HCT116 (cell line): ENCODE measurements around the gene IRF2. TPM values are rescaled to one million over a fixed set of nuclear protein-coding genes. Genes with fewer than 3 reads are reported as not detected.

Experiments used
- ATAC-seq: fragments of 200-7000 bp; cut with Tn5 transposase; 2 replicates; pipeline ENCODE4 v1.9.1; 2020; ENCODE audit warnings: mild to moderate bottlenecking, moderate library complexity
- BruUV-seq: library from RNA; stranded (reverse); fragments of 400-500 nt; replicated peaks from 2 replicates; lab custom pipeline; 2021; lab: Mats Ljungman, UMichigan
- CTCF ChIA-PET: fragments of 300-600 bp; sonication (Branson Sonifier 250); formaldehyde crosslinking; loops from one replicate; lab custom pipeline; 2021; ENCODE audit warnings: antibody characterized with exemption; lab: Charles Lee
- POLR2A ChIA-PET: fragments of 300-600, 350-600 bp; sonication (Branson Sonifier 250); formaldehyde crosslinking; loops from one replicate; lab custom pipeline; 2021; ENCODE audit warnings: antibody characterized with exemption; lab: Charles Lee
- RAD21 ChIA-PET, 2 experiments: fragments of 300-600 bp; sonication (Branson Sonifier 250); formaldehyde crosslinking; loops; one replicate each; lab custom pipeline; 2023; ENCODE audit warnings: low total read pairs in 2 of 2; ENCODE audit not compliant: uncharacterized antibody in 2 of 2, unreplicated experiment in 2 of 2, low non-redundant PET in 1 of 2; lab: Charles Lee
- DNase-seq: peaks from one replicate; pipeline ENCODE4 v3.0.0-alpha.2; 2010; ENCODE audit warnings: low read depth, low spot score
- H2AFZ ChIP-seq: fragments of 200-600 bp; shearing (Covaris generic), sonication (generic); 2 replicates; pipeline ENCODE4 v1.6.1; 2017; ENCODE audit warnings: low read depth, mixed run types, mixed read lengths, antibody characterized with exemption, low read length; ENCODE audit not compliant: poor library complexity, severe bottlenecking
- H3K27ac ChIP-seq: 2 replicates; pipeline ENCODE4 v1.5.1; 2012; ENCODE audit warnings: low read depth, low read length
- H3K27me3 ChIP-seq: fragments of 200-600 bp; sonication (generic); 2 replicates; pipeline ENCODE4 v1.6.1; 2016; ENCODE audit warnings: mixed run types, low read length, mixed read lengths; ENCODE audit not compliant: insufficient read depth
- H3K36me3 ChIP-seq, 2 experiments: fragments of 200-500 bp in 1 of 2; fragments of 200-600 bp in 1 of 2; sonication (Bioruptor generic) in 1 of 2; sonication (generic) in 1 of 2; 2 replicates each; pipeline versions ENCODE4 v1.5.1 to v1.6.1; 2014 to 2016; ENCODE audit warnings: low read length in 2 of 2, inconsistent platforms in 1 of 2, mixed read lengths in 1 of 2, mixed run types in 1 of 2; ENCODE audit not compliant: insufficient read depth in 2 of 2, control insufficient read depth in 1 of 2
- H3K4me1 ChIP-seq, 2 experiments: fragments of 200-600 bp in 1 of 2; sonication (generic) in 1 of 2; 2 replicates each; pipeline versions ENCODE4 v1.5.1 to v1.6.1; 2012 to 2017; ENCODE audit warnings: low read length in 2 of 2, inconsistent platforms in 1 of 2, mild to moderate bottlenecking in 1 of 2, mixed read lengths in 1 of 2, mixed run types in 1 of 2, moderate library complexity in 1 of 2; ENCODE audit not compliant: insufficient read depth in 2 of 2, control insufficient read depth in 1 of 2
- H3K4me2 ChIP-seq: fragments of 200-600 bp; sonication (generic); 2 replicates; pipeline ENCODE4 v1.6.1; 2017; ENCODE audit warnings: mixed run types, low read length, mixed read lengths
- H3K4me3 ChIP-seq, 2 experiments: fragments of 200-600 bp in 1 of 2; sonication (generic) in 1 of 2; replicated peaks in 1 of 2; 2 replicates each; pipeline ENCODE4 v1.5.1; 2011 to 2016; ENCODE audit warnings: low read length in 2 of 2, control low read depth in 1 of 2, low read depth in 1 of 2, mild to moderate bottlenecking in 1 of 2, mixed read lengths in 1 of 2, mixed run types in 1 of 2
- H3K79me2 ChIP-seq: fragments of 200-600 bp; sonication (generic); 2 replicates; pipeline ENCODE4 v1.6.1; 2017; ENCODE audit warnings: mild to moderate bottlenecking, mixed run types, low read length, moderate library complexity, mixed read lengths; ENCODE audit not compliant: insufficient read depth
- H3K9ac ChIP-seq: fragments of 200-600 bp; sonication (generic); 2 replicates; pipeline ENCODE4 v1.6.1; 2016; ENCODE audit warnings: low read length, mixed read lengths
- H3K9me2 ChIP-seq: fragments of 200-600 bp; sonication (generic), shearing (Covaris generic); 2 replicates; pipeline ENCODE4 v1.6.1; 2017; ENCODE audit warnings: mixed run types, mild to moderate bottlenecking, moderate library complexity; ENCODE audit not compliant: insufficient read depth
- H3K9me3 ChIP-seq, 2 experiments: fragments of 200-500 bp in 1 of 2; fragments of 200-600 bp in 1 of 2; sonication (Bioruptor generic) in 1 of 2; sonication (generic) in 1 of 2; 2 replicates each; pipeline ENCODE4 v1.6.1; 2014 to 2017; ENCODE audit warnings: low read length in 2 of 2, mixed read lengths in 2 of 2, inconsistent platforms in 1 of 2, low read depth in 1 of 2, mild to moderate bottlenecking in 1 of 2, mixed run types in 1 of 2, moderate library complexity in 1 of 2; ENCODE audit not compliant: control insufficient read depth in 1 of 2, insufficient read depth in 1 of 2
- H4K20me1 ChIP-seq: fragments of 200-600 bp; sonication (generic), shearing (Covaris generic); 2 replicates; pipeline ENCODE4 v1.6.1; 2017; ENCODE audit warnings: mixed run types, mild to moderate bottlenecking, moderate library complexity; ENCODE audit not compliant: insufficient read depth
- EGR1 ChIP-seq: IDR thresholded peaks from 2 replicates; pipeline ENCODE4 v1.6.1; 2012; ENCODE audit warnings: low read depth
- ELF1 ChIP-seq: IDR thresholded peaks from 2 replicates; pipeline ENCODE4 v1.6.1; 2012; ENCODE audit warnings: low read depth, borderline replicate concordance
- EZH2 ChIP-seq: fragments of 200-600 bp; sonication (generic); IDR thresholded peaks from 2 replicates; pipeline ENCODE4 v1.6.1; 2017; ENCODE audit warnings: antibody characterized with exemption, mixed run types
- POLR2A ChIP-seq: IDR thresholded peaks from 2 replicates; pipeline ENCODE4 v1.7.0; 2011; ENCODE audit warnings: borderline replicate concordance; ENCODE audit not compliant: insufficient read depth, insufficient read length; ENCODE audit errors: extremely low read depth
- POLR2AphosphoS5 ChIP-seq: IDR thresholded peaks from 2 replicates; pipeline ENCODE4 v1.6.1; 2011; ENCODE audit warnings: mild to moderate bottlenecking, low read depth, low read length, moderate library complexity
- RAD21 ChIP-seq: IDR thresholded peaks from 2 replicates; pipeline ENCODE4 v1.6.1; 2012; ENCODE audit warnings: low read depth, mild to moderate bottlenecking
- SP1 ChIP-seq: IDR thresholded peaks from 2 replicates; pipeline ENCODE4 v1.6.1; 2012; ENCODE audit warnings: low read depth
- SRF ChIP-seq: IDR thresholded peaks from 2 replicates; pipeline ENCODE4 v1.6.1; 2012; ENCODE audit warnings: low read depth
- TCF7L2 ChIP-seq: IDR thresholded peaks from 2 replicates; pipeline ENCODE4 v1.7.0; 2011; ENCODE audit warnings: borderline replicate concordance, inconsistent platforms; ENCODE audit not compliant: insufficient read depth, insufficient read length; ENCODE audit errors: extremely low read depth
- ZNF274 ChIP-seq: fragments of 200-500 bp; sonication (Bioruptor generic); IDR thresholded peaks from 2 replicates; pipeline ENCODE4 v1.6.1; 2014; ENCODE audit warnings: mild to moderate bottlenecking, low read depth, low read length, inconsistent platforms
- intact Hi-C: fragments of 100-400 bp; cut with micrococcal nuclease; formaldehyde crosslinking; loops from 2 replicates; pipeline ENCODE4 v1.10.0; 2022
- total RNA-seq: library from RNA; stranded (reverse); gene quantifications from one replicate; pipeline ENCODE4 v1.2.1, GENCODE V29; 2021; ENCODE audit not compliant: unreplicated experiment
- TF ChIP-seq, protein P1 (sequence below): IDR thresholded peaks from 2 replicates; pipeline ENCODE4 v1.6.1; 2012
- TF ChIP-seq, protein P2 (sequence below): IDR thresholded peaks from 2 replicates; pipeline ENCODE4 v1.6.1; 2011; ENCODE audit warnings: mild to moderate bottlenecking, low read length, moderate library complexity; ENCODE audit not compliant: insufficient replicate concordance; ENCODE audit errors: extremely low read depth

IRF2 gene
- total RNA-seq, 1 experiment from 2014 or later, result 10.6 TPM

DNA sequence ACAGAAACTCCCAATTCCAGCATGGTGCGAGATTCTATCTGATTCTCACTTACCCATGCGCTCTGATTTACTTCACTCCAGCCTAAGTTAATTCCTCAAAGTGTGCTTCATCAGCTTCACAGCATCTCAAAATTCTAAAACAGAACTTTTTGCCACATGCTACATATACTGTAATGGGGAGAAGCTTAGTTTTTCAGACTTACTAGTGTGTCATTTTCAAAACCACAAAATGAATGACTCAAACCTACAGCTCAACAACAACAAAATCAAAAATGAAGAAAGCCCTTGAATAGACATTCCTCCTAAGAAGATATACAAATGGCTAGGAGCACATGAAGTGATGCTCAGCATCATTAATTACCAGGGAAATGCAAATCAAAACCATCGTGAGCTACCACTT, 14.9 kb downstream of the IRF2 start:
- H2AFZ ChIP-seq, result no peak overlapping the region
- ATAC-seq, result no peak
- no peak overlapping the region for H3K9ac ChIP-seq
- H3K36me3 ChIP-seq, result no peaks in the 10 kb centered on the region
- H3K9me2 ChIP-seq, result no peaks in the 10 kb centered on the region
- ChIA-PET CTCF (no interaction called here), POLR2A (no interaction called here), RAD21 (no interaction called here)
- H4K20me1 ChIP-seq, result no peaks in the 10 kb centered on the region
- no peaks in the 10 kb centered on the region for H3K27me3 ChIP-seq
- H3K27ac ChIP-seq, result no peak overlapping the region
- BruUV-seq, result no TSS peak
- H3K79me2 ChIP-seq, result no peaks in the 10 kb centered on the region
- no peak for TF ChIP-seq SRF
- TF ChIP-seq POLR2AphosphoS5, result no peak
- TF ChIP-seq EGR1, result no peak
- TF ChIP-seq ZNF274, result no peak
- no peak for TF ChIP-seq RAD21
- no peak for TF ChIP-seq TCF7L2
- no peaks in the 10 kb centered on the region for H3K9me3 ChIP-seq
- no peak for DNase-seq
- no peaks in the 10 kb centered on the region for H3K4me1 ChIP-seq
- intact Hi-C loops, result no loop called here
- H3K4me2 ChIP-seq, result no peak overlapping the region
- H3K4me3 ChIP-seq, result no peak overlapping the region

DNA sequence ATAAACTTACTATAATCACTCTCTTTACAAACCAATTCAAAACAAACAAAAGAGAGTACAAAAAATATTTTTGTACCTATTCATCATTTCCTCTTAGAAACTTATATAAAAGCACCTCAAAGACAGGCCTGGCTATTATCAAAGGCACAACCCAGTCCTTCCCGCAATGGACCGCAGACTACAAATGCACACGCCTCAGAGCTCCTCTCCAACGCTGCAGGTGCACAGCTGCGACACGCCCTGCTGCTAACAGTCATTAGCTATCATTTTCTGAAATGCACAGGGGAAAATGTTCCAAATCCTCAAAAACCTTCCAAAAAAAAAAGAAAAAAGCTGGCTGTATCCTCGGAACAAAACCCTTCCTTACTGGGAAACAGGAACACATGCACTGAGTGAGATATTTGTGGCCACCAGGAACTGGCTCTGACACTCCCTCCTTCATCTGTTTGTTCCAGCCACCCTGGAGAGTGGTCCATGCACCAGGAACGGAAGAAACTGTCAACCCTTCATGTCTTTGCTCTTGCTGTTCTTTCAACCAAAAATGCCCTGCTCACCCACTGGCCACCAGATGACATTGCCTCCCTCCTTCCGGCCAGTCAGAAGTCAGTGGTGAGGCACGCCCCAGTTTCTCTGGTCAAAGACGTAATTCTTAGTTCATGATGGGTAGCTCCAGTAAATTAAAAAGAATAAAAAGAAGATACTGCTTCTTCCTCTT, 16.7 kb downstream of the IRF2 start:
- H3K9ac ChIP-seq, result no peak overlapping the region
- no peak for TF ChIP-seq POLR2A
- TF ChIP-seq, protein P1, sequence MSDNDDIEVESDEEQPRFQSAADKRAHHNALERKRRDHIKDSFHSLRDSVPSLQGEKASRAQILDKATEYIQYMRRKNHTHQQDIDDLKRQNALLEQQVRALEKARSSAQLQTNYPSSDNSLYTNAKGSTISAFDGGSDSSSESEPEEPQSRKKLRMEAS, result no peak
- no peak for TF ChIP-seq ZNF274
- TF ChIP-seq, protein P2, sequence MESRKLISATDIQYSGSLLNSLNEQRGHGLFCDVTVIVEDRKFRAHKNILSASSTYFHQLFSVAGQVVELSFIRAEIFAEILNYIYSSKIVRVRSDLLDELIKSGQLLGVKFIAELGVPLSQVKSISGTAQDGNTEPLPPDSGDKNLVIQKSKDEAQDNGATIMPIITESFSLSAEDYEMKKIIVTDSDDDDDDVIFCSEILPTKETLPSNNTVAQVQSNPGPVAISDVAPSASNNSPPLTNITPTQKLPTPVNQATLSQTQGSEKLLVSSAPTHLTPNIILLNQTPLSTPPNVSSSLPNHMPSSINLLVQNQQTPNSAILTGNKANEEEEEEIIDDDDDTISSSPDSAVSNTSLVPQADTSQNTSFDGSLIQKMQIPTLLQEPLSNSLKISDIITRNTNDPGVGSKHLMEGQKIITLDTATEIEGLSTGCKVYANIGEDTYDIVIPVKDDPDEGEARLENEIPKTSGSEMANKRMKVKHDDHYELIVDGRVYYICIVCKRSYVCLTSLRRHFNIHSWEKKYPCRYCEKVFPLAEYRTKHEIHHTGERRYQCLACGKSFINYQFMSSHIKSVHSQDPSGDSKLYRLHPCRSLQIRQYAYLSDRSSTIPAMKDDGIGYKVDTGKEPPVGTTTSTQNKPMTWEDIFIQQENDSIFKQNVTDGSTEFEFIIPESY, result no peak
- no peak for TF ChIP-seq ELF1
- no peak for TF ChIP-seq EZH2
- TF ChIP-seq EGR1, result no peak
- TF ChIP-seq SP1, result no peak
- TF ChIP-seq RAD21, result no peak
- intact Hi-C loops, result no loop called here
- H3K36me3 ChIP-seq, result no peaks in the 10 kb centered on the region
- H3K27me3 ChIP-seq, result no peaks in the 10 kb centered on the region
- H3K9me3 ChIP-seq, result no peaks in the 10 kb centered on the region
- CTCF ChIA-PET, result no interaction called here
- RAD21 ChIA-PET, result no interaction called here
- peaks cover 0 to 2% of the 10 kb centered on the region in 2 experiments; a peak in 1 of 4 replicates for H3K4me1 ChIP-seq
- H3K4me3 ChIP-seq, result no peak overlapping the region
- H3K27ac ChIP-seq, result no peak overlapping the region
- POLR2A ChIA-PET, result no interaction called here
- no peaks in the 10 kb centered on the region for H3K79me2 ChIP-seq
- no peaks in the 10 kb centered on the region for H3K9me2 ChIP-seq
- ATAC-seq (no peak), DNase-seq (no peak)
- BruUV-seq, result no TSS peak
- H2AFZ ChIP-seq, result no peak overlapping the region
- H4K20me1 ChIP-seq, result no peaks in the 10 kb centered on the region
- no peak overlapping the region for H3K4me2 ChIP-seq
